Measurements from ENCODE around the gene ABHD8.

- TF ChIP-seq EZH2 (IDR thresholded peaks at IDR 0.05; ENCODE audit: borderline replicate concordance, insufficient read depth, low read depth, low read length, poor library complexity, severe bottlenecking) (no peak), CTCF (IDR thresholded peaks at IDR 0.05) (no peak)
Measured at GRCh38 chr19:17332360-17332676, 29.1 kb upstream of the ABHD8 start.
